Thymus (tissue), 11 donors: ENCODE measurements around the gene KCNJ4. TPM values are rescaled to one million over a fixed set of nuclear protein-coding genes. Genes with fewer than 3 reads are reported as not detected.
A peak's percentile ranks its signal among the peaks of the same experiment; 100 is the strongest.

Experiments used
- DNase-seq, 9 donors: peaks; one replicate each; pipeline ENCODE4 v3.0.0-alpha.2; 2013; ENCODE audit warnings: low spot score in 9 of 9, low read depth in 6 of 9, missing footprints in 1 of 9
- H3K27ac ChIP-seq, 2 donors: one replicate each; pipeline ENCODE4 v1.5.1; 2013; ENCODE audit warnings: control low read depth in 1 of 2, low read depth in 1 of 2, low read length in 1 of 2, mild to moderate bottlenecking in 1 of 2, moderate library complexity in 1 of 2
- H3K27me3 ChIP-seq, 2 donors: one replicate each; pipeline ENCODE4 v1.5.1; 2013; ENCODE audit warnings: low read length in 1 of 2; ENCODE audit not compliant: control insufficient read depth in 2 of 2, insufficient read depth in 1 of 2
- H3K36me3 ChIP-seq, 2 donors: one replicate each; pipeline ENCODE4 v1.5.1; 2013; ENCODE audit warnings: low read length in 1 of 2, mild to moderate bottlenecking in 1 of 2, moderate library complexity in 1 of 2; ENCODE audit not compliant: control insufficient read depth in 2 of 2, insufficient read depth in 2 of 2
- H3K4me1 ChIP-seq, 2 donors: one replicate each; pipeline ENCODE4 v1.5.1; 2013; ENCODE audit warnings: low read length in 2 of 2; ENCODE audit not compliant: control insufficient read depth in 2 of 2, insufficient read depth in 2 of 2
- H3K4me3 ChIP-seq, 2 donors: one replicate each; pipeline ENCODE4 v1.5.1; 2013; ENCODE audit warnings: low read length in 2 of 2, control low read depth in 1 of 2, mild to moderate bottlenecking in 1 of 2
- H3K9me3 ChIP-seq, 2 donors: one replicate each; pipeline ENCODE4 v1.5.1; 2013; ENCODE audit warnings: low read length in 1 of 2, mild to moderate bottlenecking in 1 of 2; ENCODE audit not compliant: control insufficient read depth in 2 of 2, insufficient read depth in 1 of 2
- WGBS: extraction: QIAGEN DNeasy Blood & Tissue Kit; methylation state at CpG from one replicate; pipeline ENCODE4 v1.1.7; 2013; 5-methylcytosine and 5-hydroxymethylcytosine counted together
- polyA plus RNA-seq: library from polyadenylated mRNA; stranded (reverse); fragments of 200-250 nt; gene quantifications from one replicate; pipeline ENCODE4 v1.2.3, GENCODE V29; 2013
- total RNA-seq: library from RNA; stranded (reverse); fragments of 120-200 nt; gene quantifications from one replicate; pipeline ENCODE4 v1.2.4, GENCODE V29; 2013
- donor health status: healthy.

Gene KCNJ4
- total and polyA plus RNA-seq, 2 donors, result 0.32 to 0.66 TPM

DNA sequence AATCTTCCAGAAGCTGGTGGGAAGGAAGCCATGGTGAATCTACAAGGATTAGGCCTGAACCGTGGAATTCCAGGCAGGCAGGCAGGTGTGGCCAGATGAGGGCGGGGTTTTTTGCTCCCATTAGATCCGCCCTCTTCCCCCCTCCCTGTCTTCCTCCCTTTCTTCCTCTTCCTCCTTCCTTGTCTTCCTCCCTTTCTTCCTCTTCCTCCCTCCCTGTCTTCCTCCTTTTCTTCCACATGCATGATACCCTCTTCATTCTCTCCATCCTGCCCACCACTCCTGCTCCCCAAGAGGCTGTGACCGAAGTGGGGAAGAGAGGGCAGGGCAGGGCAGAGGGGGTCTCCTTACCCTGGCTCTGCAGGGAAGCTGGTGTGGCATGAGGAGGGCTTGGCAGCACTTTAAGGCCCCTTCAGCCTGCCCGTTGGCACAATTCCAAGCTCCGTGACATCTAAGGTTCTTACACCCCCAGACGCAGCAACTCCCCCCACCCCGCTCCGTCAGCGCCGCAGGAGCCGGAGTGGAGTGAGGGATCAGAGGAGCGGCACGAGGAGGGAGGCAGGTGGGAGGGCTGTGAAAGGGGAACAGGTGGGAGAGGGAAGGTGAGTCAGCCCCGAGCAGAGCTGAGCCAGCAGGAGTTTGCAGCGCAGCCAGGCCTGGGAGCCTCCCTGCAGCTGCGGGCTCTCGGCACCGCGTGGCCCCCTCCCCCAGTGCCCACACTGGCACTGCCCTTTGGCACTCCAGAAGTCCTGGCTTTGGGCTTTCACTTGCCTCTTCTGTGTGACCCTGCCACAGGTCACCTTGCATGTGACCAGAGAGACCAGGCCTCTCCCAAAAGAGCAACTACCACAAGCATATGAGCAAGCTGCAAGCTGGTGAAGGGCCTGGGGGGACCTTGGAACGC lies 32.1 kb downstream of the KCNJ4 start:
- WGBS, result 90% methylated on average over 21 of the region's 21 CpGs
- Histone ChIP-seq H3K9me3 (no peaks in the 10 kb centered on the region), H3K36me3 (peaks cover 0 to 20% of the 10 kb centered on the region in 2 donors), H3K4me3 (no peak overlapping the region), H3K27ac (no peak overlapping the region), H3K27me3 (no peaks in the 10 kb centered on the region), H3K4me1 (peaks cover 0 to 4% of the 10 kb centered on the region in 2 donors)
- DNase-seq, result no peak

DNA sequence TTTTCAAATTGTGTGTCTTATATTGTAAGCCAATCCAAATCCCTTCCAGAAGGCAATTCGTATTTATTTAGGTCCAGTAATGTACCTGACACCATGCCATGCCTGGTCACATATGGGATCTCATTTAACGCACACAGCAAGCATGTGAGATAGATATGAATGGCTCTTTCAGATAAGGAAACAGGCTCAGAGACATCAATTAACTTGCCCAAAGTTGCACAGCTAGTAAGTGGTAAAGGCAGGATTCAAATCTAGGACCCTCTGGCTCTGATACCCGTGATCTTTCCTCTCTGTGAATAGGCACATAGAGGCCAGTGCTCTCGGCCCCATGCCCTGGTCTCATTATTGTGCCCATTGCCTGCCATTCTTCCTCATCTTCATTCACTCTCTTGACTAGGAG lies 34.3 kb downstream of the KCNJ4 start:
- DNase-seq, result no peak
- Histone ChIP-seq H3K4me1 (peaks cover 0 to 4% of the 10 kb centered on the region in 2 donors), H3K36me3 (peaks cover 0 to 6% of the 10 kb centered on the region in 2 donors), H3K9me3 (peaks cover 0 to 3% of the 10 kb centered on the region in 2 donors), H3K4me3 (no peak overlapping the region), H3K27ac (no peak overlapping the region), H3K27me3 (no peaks in the 10 kb centered on the region)
- WGBS, result 98% methylated on average over 4 of the region's 4 CpGs

DNA sequence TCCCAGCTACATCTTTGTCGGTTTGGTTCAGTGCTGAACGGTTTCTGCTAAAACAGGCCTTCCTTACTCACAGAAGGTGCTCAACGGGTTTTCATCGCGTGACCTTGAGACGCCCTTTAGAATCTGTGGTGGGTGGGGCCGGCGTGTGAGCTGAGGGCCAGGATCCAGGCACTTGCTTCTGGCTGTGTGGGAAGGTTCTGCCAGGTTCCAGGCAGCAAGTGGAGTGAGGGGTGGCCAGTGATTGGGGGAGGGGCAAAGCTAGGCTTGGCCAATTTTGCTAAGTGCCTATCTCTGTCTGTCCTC lies 35.2 kb downstream of the KCNJ4 start:
- no peak for DNase-seq
- WGBS, result 94% methylated on average over 8 of the region's 8 CpGs
- no peak overlapping the region for H3K27ac ChIP-seq
- no peaks in the 10 kb centered on the region for H3K27me3 ChIP-seq
- H3K36me3 ChIP-seq, result peaks cover 0 to under 1% of the 10 kb centered on the region in 2 donors
- peaks cover 0 to 5% of the 10 kb centered on the region in 2 donors for H3K9me3 ChIP-seq
- no peak overlapping the region for H3K4me3 ChIP-seq
- H3K4me1 ChIP-seq, result peaks cover 0 to 4% of the 10 kb centered on the region in 2 donors

DNA sequence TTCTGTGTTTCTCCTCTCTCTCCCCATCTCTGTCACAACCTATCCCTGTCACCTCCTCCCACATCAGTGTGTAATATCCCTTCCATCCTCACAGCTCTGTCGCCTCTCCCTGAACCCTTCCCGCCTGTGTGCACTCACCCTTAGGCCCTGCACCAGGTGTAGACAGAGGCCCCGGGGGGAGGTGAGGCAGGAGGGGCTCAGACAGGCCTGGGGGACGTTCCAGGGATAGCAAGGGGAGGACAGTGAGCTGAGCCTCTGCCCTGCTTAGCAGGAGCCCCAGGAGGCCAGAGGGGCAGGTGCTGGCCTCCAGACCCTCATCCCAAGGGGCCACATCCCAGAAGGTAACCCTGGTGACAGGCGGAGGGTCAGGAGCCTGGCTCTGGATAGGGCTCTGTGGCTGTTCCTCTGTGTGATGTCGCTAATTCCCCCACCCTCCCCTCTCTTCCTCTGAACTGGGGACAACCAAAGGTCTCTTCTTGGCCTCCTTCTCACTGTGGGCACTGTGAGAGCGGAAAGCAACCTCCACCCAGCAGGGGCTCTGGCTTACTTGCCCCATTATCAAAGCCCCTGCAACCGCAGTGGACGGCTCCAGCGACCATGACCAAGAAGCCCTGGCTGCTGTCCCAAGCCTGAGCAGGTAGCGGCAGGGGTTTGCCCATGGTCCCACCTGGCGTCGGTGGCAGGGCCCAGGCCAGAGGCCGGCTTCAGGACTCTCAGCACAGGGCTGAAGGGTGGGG lies 35.7 kb downstream of the KCNJ4 start:
- no peak for DNase-seq
- Histone ChIP-seq H3K4me1 (peaks cover 0 to 4% of the 10 kb centered on the region in 2 donors), H3K36me3 (no peaks in the 10 kb centered on the region), H3K27ac (no peak overlapping the region), H3K9me3 (peaks cover 0 to 5% of the 10 kb centered on the region in 2 donors), H3K27me3 (no peaks in the 10 kb centered on the region), H3K4me3 (no peak overlapping the region)
- WGBS, result 91% methylated on average over 14 of the region's 14 CpGs

DNA sequence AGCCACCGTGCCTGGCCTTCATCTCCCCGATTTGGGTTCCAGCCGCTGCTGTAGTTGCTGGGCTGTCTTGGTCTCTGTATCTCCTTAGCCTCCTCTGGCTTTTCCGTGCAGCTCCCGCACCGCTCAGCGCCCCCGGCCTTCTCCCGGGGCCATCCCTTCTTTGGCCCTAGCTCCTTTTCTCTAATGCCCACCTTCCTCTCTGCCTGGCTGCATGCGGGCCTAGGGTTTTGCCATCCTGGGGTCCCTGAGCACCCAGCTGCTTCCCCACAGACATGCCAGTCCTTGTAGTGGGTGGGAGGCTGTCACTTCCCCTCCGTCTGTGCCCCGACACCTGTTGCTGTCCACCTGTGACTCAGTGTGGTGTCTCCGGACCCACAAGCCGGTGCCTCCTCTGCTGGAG lies 36.4 kb downstream of the KCNJ4 start:
- DNase-seq, result peak in 1 of 9 donors; percentile 22
- 75% methylated on average over 14 of the region's 14 CpGs for WGBS

DNA sequence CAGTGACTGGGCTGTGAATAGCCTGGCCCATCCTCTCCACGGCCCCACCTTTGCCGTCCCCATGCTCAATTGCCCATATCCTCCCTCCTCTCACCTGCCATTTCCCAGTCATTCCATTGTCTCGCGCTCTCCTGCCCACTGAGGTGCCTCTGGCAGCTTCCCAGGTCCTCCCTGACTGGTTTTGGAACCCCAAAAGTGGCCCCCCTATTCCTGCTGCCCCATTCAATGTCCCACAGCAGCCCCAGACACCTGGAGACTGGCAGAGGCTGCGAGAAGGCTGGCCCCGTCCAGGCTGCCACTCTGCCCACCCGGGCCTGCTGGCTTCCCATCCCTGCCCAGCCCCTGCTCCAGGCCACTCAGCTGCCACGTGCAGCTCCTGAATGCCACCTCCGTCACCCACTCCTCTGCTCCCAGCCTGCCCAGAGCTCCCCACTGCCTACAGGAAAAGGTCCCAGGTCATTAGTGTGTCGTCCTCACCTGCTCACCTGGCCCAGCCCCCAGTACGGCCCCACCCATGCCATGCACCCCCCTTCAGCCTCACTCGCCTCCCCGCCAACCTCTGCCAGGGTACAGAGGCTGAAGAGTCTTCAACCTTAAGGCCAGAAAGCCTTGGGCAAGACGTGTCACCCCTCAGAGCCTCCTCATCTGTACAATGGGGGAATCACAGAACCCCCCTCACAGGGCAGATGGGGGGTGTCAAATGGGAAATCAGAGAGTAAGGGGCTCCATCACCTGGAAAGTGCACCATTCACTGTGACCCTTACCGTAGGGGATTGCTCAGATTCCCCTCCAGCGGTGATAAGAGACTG lies 37.5 kb downstream of the KCNJ4 start:
- 95% methylated on average over 16 of the region's 16 CpGs for WGBS
- Histone ChIP-seq H3K27ac (no peak overlapping the region), H3K36me3 (no peaks in the 10 kb centered on the region), H3K27me3 (peaks cover 0 to 2% of the 10 kb centered on the region in 2 donors), H3K9me3 (peaks cover 0 to 5% of the 10 kb centered on the region in 2 donors), H3K4me3 (no peak overlapping the region), H3K4me1 (peaks cover 7 to 10% of the 10 kb centered on the region in 2 donors)
- no peak for DNase-seq

More for the DNA sequence above, 36.4 kb downstream of the KCNJ4 start:
- H3K27me3 ChIP-seq, result no peaks in the 10 kb centered on the region
- H3K9me3 ChIP-seq, result peaks cover 0 to 5% of the 10 kb centered on the region in 2 donors
- H3K4me3 ChIP-seq, result no peak overlapping the region
- H3K36me3 ChIP-seq, result no peaks in the 10 kb centered on the region
- H3K4me1 ChIP-seq, result peaks cover 0 to 4% of the 10 kb centered on the region in 2 donors
- no peak overlapping the region for H3K27ac ChIP-seq

DNA sequence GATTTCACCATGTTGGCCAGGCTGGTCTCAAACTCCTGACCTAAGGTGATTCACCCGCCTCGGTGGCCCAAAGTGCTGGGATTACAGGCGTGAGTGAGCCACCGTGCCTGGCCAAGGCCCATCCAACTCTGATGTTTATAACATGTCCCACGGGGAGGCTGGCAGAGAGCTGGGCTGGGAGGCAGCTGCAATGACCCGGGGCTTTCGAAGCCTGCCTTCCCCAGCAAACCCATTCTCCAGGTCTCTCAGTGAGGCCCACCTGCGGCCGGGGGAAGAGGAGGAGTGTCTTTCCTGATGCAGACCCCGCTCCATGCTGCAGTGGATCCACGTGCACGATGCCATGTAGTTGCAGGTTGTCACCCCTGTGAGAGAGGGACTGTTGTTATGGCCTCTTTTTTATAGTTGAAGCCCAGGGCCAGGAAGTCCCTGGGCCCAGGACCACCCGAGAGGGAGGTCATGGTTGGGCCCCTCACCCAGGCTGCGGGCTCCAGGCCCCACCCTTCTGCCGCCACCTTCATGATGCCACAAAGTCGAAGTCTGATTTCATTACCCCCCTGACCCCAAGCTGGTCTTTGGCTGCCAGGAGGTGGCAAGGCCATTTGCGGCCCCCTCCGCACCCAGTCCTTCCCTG lies 38.3 kb downstream of the KCNJ4 start:
- no peak overlapping the region for H3K27ac ChIP-seq
- WGBS, result 95% methylated on average over 18 of the region's 18 CpGs
- H3K36me3 ChIP-seq, result no peaks in the 10 kb centered on the region
- no peak for DNase-seq
- peaks cover 0 to 5% of the 10 kb centered on the region in 2 donors for H3K9me3 ChIP-seq
- peaks cover 0 to 5% of the 10 kb centered on the region in 2 donors for H3K27me3 ChIP-seq
- H3K4me3 ChIP-seq, result no peak overlapping the region
- peaks cover 7 to 10% of the 10 kb centered on the region in 2 donors for H3K4me1 ChIP-seq

DNA sequence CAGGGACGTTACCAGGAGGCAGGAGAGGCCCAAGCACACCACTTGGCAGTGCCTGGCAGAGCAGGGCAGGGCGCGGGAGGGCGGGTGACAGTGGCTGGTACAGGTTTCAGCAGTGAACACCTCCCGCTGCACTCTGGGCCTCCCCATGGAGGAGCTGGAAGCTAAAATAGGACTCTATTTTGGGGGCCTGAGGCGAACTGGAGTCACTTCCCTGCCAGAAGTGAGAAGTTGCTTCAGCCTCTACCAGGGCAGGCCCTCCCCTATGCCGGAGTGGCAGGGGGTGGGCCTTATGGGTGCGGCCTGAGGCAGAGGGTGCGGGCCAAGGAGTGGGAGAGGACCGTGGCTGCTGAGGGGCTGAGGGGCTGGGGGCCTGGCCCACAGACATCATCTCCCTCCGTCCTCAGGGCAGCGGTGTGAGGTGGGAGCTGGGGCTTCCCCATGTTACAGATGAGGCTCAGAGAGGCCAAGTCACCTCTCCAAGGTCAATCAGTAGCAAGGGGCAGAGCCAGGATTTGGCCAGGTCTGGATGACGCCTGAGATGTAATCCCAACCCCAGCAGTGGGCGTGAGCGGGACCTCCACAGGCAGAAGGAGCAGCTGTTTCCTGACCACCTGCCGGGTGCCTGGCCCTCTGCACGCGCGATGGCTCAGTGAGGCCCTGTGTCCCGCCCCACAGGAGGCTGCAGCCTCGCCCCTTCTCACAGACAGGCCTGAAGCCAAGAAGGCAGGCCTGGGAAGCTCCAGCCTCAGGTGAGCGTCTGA lies 39.3 kb downstream of the KCNJ4 start:
- Histone ChIP-seq H3K4me1 (peaks cover 7 to 10% of the 10 kb centered on the region in 2 donors), H3K9me3 (peaks cover 0 to 5% of the 10 kb centered on the region in 2 donors), H3K27me3 (peaks cover 0 to 5% of the 10 kb centered on the region in 2 donors), H3K36me3 (no peaks in the 10 kb centered on the region), H3K27ac (no peak overlapping the region), H3K4me3 (no peak overlapping the region)
- DNase-seq, result no peak
- WGBS, result 77% methylated on average over 22 of the region's 22 CpGs
